Fibroblast of lung (primary cell): ENCODE results near the gene GALR1. TPM values are rescaled to one million over a fixed set of nuclear protein-coding genes. Genes with fewer than 3 reads are reported as not detected.

Source experiments
- DNase-seq, 2 donors: peaks; one replicate each; pipeline versions ENCODE4 v3.0.0 to v3.0.0-alpha.2; 2010; ENCODE audit warnings: low read depth in 2 of 2
- H2AFZ ChIP-seq: 2 replicates; pipeline ENCODE4 v1.5.1; 2012; ENCODE audit warnings: low read length, control low read depth, inconsistent platforms
- H3K27ac ChIP-seq: 2 replicates; pipeline ENCODE4 v1.5.1; 2011; ENCODE audit warnings: low read length, control low read depth; ENCODE audit not compliant: insufficient read depth
- H3K27me3 ChIP-seq: 2 replicates; pipeline ENCODE4 v1.5.1; 2011; ENCODE audit warnings: mild to moderate bottlenecking, low read length; ENCODE audit not compliant: control insufficient read depth, insufficient read depth
- H3K36me3 ChIP-seq: 2 replicates; pipeline ENCODE4 v1.5.1; 2011; ENCODE audit warnings: low read length; ENCODE audit not compliant: control insufficient read depth, insufficient read depth
- H3K4me1 ChIP-seq: 2 replicates; pipeline ENCODE4 v1.5.1; 2011; ENCODE audit warnings: low read length; ENCODE audit not compliant: control insufficient read depth, insufficient read depth; ENCODE audit errors: extremely low read depth
- H3K4me2 ChIP-seq: 2 replicates; pipeline ENCODE4 v1.5.1; 2011; ENCODE audit warnings: low read length, control low read depth; ENCODE audit not compliant: insufficient read depth; ENCODE audit errors: extremely low read depth
- H3K4me3 ChIP-seq, 4 experiments: fragments of 200-600 bp in 1 of 4; sonication (generic) in 1 of 4; replicated peaks in 1 of 4; 2 replicates each; pipeline ENCODE4 v1.5.1; 2011 to 2016; ENCODE audit warnings: low read length in 4 of 4, low read depth in 3 of 4, mild to moderate bottlenecking in 3 of 4, control low read depth in 2 of 4, inconsistent platforms in 1 of 4, mixed read lengths in 1 of 4; ENCODE audit not compliant: insufficient read depth in 1 of 4; ENCODE audit errors: control extremely low read depth in 1 of 4
- H3K79me2 ChIP-seq: 2 replicates; pipeline ENCODE4 v1.5.1; 2012; ENCODE audit warnings: mild to moderate bottlenecking, low read length, inconsistent platforms; ENCODE audit not compliant: control insufficient read depth, insufficient read depth
- H3K9ac ChIP-seq: 2 replicates; pipeline ENCODE4 v1.5.1; 2011; ENCODE audit warnings: mild to moderate bottlenecking, low read length, control low read depth; ENCODE audit not compliant: insufficient read depth
- H3K9me3 ChIP-seq: 2 replicates; pipeline ENCODE4 v1.5.1; 2012; ENCODE audit warnings: low read depth, low read length; ENCODE audit not compliant: control insufficient read depth, insufficient read depth
- H4K20me1 ChIP-seq: 2 replicates; pipeline ENCODE4 v1.5.1; 2011; ENCODE audit warnings: low read length; ENCODE audit not compliant: control insufficient read depth, insufficient read depth; ENCODE audit errors: extremely low read depth
- EZH2 ChIP-seq: IDR thresholded peaks from 2 replicates; pipeline ENCODE4 v1.5.1; 2012; ENCODE audit warnings: low read length, control low read depth, mild to moderate bottlenecking; ENCODE audit errors: missing control alignments
- polyA plus RNA-seq, 2 donors: library from polyadenylated mRNA; depleted of rRNA in 1 of 2; stranded (reverse) in 1 of 2; unstranded in 1 of 2; fragments of >200 nt; gene quantifications; 2 replicates each; pipeline ENCODE4 v1.2.1, GENCODE V29; 2011 to 2012; ENCODE audit warnings: missing spikeins in 1 of 2
- total RNA-seq: library from RNA; depleted of rRNA; stranded (reverse); fragments of >200 nt; gene quantifications from 2 replicates; pipeline ENCODE4 v1.2.1, GENCODE V29; 2014
- TF ChIP-seq, protein P1 (sequence below), 2 donors: IDR thresholded peaks in 1 of 2; conservative IDR thresholded peaks in 1 of 2; 1 replicate in 1 of 2; 2 replicates in 1 of 2; pipeline ENCODE4 v1.5.1; 2011 to 2012; ENCODE audit warnings: low read length in 2 of 2, control low read depth in 1 of 2, inconsistent platforms in 1 of 2, low read depth in 1 of 2, mild to moderate bottlenecking in 1 of 2

Gene GALR1
- total and polyA plus RNA-seq, 2 donors (not counting 1 experiment from before 2014, with no cell fraction given), result not detected

DNA sequence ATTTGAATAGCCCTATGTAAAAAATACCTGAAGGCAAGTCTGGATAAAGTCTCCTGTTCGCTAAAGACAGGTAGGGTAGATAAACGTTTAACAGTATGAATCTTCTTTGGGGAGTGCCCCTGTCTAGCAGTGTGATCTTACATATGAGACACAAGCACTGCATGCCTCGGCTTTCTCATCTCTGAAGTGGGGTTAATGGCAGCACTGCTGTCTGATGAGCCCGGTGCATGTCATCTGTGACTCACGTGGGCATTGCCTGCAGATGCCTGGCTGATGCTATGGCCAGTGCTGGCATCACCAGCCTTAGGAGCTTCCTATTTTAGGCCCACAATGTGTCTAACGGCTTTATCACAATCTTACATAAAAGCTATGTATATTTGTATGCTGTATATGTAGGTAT is 50.1 kb downstream of the GALR1 start:
- H3K27me3 ChIP-seq, result no peaks in the 10 kb centered on the region
- no peaks in the 10 kb centered on the region for H3K36me3 ChIP-seq
- no peak for TF ChIP-seq EZH2
- TF ChIP-seq, protein P1, sequence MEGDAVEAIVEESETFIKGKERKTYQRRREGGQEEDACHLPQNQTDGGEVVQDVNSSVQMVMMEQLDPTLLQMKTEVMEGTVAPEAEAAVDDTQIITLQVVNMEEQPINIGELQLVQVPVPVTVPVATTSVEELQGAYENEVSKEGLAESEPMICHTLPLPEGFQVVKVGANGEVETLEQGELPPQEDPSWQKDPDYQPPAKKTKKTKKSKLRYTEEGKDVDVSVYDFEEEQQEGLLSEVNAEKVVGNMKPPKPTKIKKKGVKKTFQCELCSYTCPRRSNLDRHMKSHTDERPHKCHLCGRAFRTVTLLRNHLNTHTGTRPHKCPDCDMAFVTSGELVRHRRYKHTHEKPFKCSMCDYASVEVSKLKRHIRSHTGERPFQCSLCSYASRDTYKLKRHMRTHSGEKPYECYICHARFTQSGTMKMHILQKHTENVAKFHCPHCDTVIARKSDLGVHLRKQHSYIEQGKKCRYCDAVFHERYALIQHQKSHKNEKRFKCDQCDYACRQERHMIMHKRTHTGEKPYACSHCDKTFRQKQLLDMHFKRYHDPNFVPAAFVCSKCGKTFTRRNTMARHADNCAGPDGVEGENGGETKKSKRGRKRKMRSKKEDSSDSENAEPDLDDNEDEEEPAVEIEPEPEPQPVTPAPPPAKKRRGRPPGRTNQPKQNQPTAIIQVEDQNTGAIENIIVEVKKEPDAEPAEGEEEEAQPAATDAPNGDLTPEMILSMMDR (conservative IDR thresholded peaks at IDR 0.05 in 1 of 2, IDR thresholded peaks at IDR 0.05 in 1 of 2; ENCODE audit: low read depth in 1 of 2, low read length in 2 of 2), result no peak
- no peak overlapping the region for H3K27ac ChIP-seq
- H3K9ac ChIP-seq, result no peak overlapping the region
- no peaks in the 10 kb centered on the region for H4K20me1 ChIP-seq
- DNase-seq, result no peak
- H3K4me3 ChIP-seq, result no peak overlapping the region
- H2AFZ ChIP-seq, result no peak overlapping the region
- no peaks in the 10 kb centered on the region for H3K4me1 ChIP-seq
- H3K9me3 ChIP-seq, result no peaks in the 10 kb centered on the region
- H3K4me2 ChIP-seq, result no peak overlapping the region
- no peaks in the 10 kb centered on the region for H3K79me2 ChIP-seq

- TF ChIP-seq, protein P1 (conservative IDR thresholded peaks at IDR 0.05 in 1 of 2, IDR thresholded peaks at IDR 0.05 in 1 of 2; ENCODE audit: low read depth in 1 of 2, low read length in 2 of 2), result no peak
- TF ChIP-seq EZH2, result no peak
- Histone ChIP-seq H3K4me1 (no peaks in the 10 kb centered on the region), H2AFZ (no peak overlapping the region), H3K36me3 (no peaks in the 10 kb centered on the region), H4K20me1 (no peaks in the 10 kb centered on the region), H3K9ac (no peak overlapping the region), H3K79me2 (no peaks in the 10 kb centered on the region), H3K27me3 (no peaks in the 10 kb centered on the region), H3K4me3 (no peak overlapping the region), H3K9me3 (no peaks in the 10 kb centered on the region), H3K27ac (no peak overlapping the region), H3K4me2 (no peak overlapping the region)
- no peak for DNase-seq
Measured at GRCh38 chr18:77300579-77300978, 50.9 kb downstream of the GALR1 start.

DNA sequence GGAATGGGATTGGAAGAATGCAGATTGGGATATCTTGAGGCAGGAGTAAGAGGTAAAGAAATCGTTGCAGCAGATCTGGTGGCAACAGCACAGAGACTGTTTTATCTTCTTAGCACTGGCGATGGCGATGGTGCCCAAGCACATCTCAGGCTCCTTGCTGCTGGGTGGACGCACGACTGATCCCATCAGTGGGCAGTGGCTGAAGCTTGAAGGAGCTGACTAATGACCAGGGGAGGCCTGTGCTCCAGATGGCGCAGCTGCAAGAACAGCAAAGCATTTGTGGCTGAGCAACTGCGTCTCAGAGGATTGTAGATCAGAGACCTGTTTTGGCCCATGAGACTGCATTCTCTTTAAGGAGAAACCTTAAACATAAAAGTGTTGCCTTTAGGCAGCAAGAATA is 54.6 kb downstream of the GALR1 start:
- DNase-seq, result no peak
- H3K9ac ChIP-seq, result no peak overlapping the region
- TF ChIP-seq EZH2, result no peak
- TF ChIP-seq, protein P1 (conservative IDR thresholded peaks at IDR 0.05 in 1 of 2, IDR thresholded peaks at IDR 0.05 in 1 of 2; ENCODE audit: low read depth in 1 of 2, low read length in 2 of 2), result no peak

More for the DNA sequence above, 54.6 kb downstream of the GALR1 start:
- Histone ChIP-seq H3K27me3 (no peaks in the 10 kb centered on the region), H3K4me1 (no peaks in the 10 kb centered on the region), H3K27ac (no peak overlapping the region), H3K36me3 (no peaks in the 10 kb centered on the region), H3K4me2 (no peak overlapping the region), H4K20me1 (no peaks in the 10 kb centered on the region), H3K9me3 (no peaks in the 10 kb centered on the region), H2AFZ (no peak overlapping the region), H3K4me3 (no peak overlapping the region), H3K79me2 (no peaks in the 10 kb centered on the region)
